H1 (cell line): Measurements from ENCODE around the gene MACROD2. TPM values are rescaled to one million over a fixed set of nuclear protein-coding genes. Genes with fewer than 3 reads are reported as not detected.

Source experiments
- CTCF ChIA-PET: fragments of 300-600 bp; sonication (Branson Sonifier 250); formaldehyde crosslinking; loops from one replicate; lab custom pipeline; 2021; ENCODE audit not compliant: partially characterized antibody; lab: Charles Lee
- POLR2A ChIA-PET: fragments of 300-600 bp; sonication (Branson Sonifier 250); formaldehyde crosslinking; loops from one replicate; lab custom pipeline; 2021; ENCODE audit warnings: inconsistent platforms; ENCODE audit not compliant: partially characterized antibody; lab: Charles Lee
- DNase-seq, 2 experiments: peaks; one replicate each; pipeline versions ENCODE4 v3.0.0 to v3.0.0-alpha.2; 2010 to 2022; ENCODE audit warnings: low spot score in 2 of 2, low read depth in 1 of 2, mixed read lengths in 1 of 2
- FAIRE-seq: peaks from 2 replicates; lab custom pipeline; 2011; peaks lifted over from hg19 to GRCh38; lab: Jason Lieb, UNC
- H2AFZ ChIP-seq: 2 replicates; pipeline ENCODE4 v1.8.1; 2012; ENCODE audit warnings: low read length, inconsistent platforms
- H2AK5ac ChIP-seq: 2 replicates; pipeline ENCODE4 v1.6.1; 2013; ENCODE audit warnings: low read depth, low read length
- H2BK120ac ChIP-seq: replicated peaks from 2 replicates; pipeline ENCODE3; 2013; ENCODE audit warnings: low read depth, low read length, inconsistent platforms
- H2BK12ac ChIP-seq: 2 replicates; pipeline ENCODE4 v1.6.1; 2013; ENCODE audit warnings: low read depth, low read length
- H2BK15ac ChIP-seq: 2 replicates; pipeline ENCODE4 v1.6.1; 2013; ENCODE audit warnings: low read length
- H2BK20ac ChIP-seq: 2 replicates; pipeline ENCODE4 v1.6.1; 2013; ENCODE audit warnings: low read length
- H2BK5ac ChIP-seq: 2 replicates; pipeline ENCODE4 v1.6.1; 2013; ENCODE audit warnings: low read depth, low read length
- H3K14ac ChIP-seq: 2 replicates; pipeline ENCODE4 v1.6.1; 2013; ENCODE audit warnings: inconsistent platforms; ENCODE audit not compliant: insufficient read length
- H3K18ac ChIP-seq: 2 replicates; pipeline ENCODE4 v1.6.1; 2013; ENCODE audit warnings: low read length; ENCODE audit errors: extremely low read depth
- H3K23ac ChIP-seq: 2 replicates; pipeline ENCODE4 v1.6.1; 2013; ENCODE audit warnings: inconsistent platforms; ENCODE audit not compliant: insufficient read length
- H3K23me2 ChIP-seq: 2 replicates; pipeline ENCODE4 v1.6.1; 2013; ENCODE audit warnings: low read depth, low read length
- H3K27ac ChIP-seq: 2 replicates; pipeline ENCODE4 v1.6.1; 2011; ENCODE audit warnings: low read depth, low read length, inconsistent platforms
- H3K27me3 ChIP-seq, 4 experiments: replicated peaks in 1 of 4; 1 replicate in 1 of 4; 2 replicates in 3 of 4; pipeline versions ENCODE4 v1.6.1 to v1.8.1; 2011 to 2013; ENCODE audit warnings: low read length in 3 of 4, mild to moderate bottlenecking in 3 of 4, inconsistent platforms in 2 of 4, mixed read lengths in 2 of 4, moderate library complexity in 1 of 4; ENCODE audit not compliant: control insufficient read depth in 3 of 4, insufficient read depth in 3 of 4; ENCODE audit errors: extremely low read depth in 1 of 4
- H3K36me3 ChIP-seq, 4 experiments: 2 replicates each; pipeline versions ENCODE4 v1.6.1 to v1.8.1; 2011 to 2013; ENCODE audit warnings: mild to moderate bottlenecking in 4 of 4, low read length in 3 of 4, moderate library complexity in 2 of 4, control low read depth in 1 of 4, inconsistent platforms in 1 of 4; ENCODE audit not compliant: insufficient read depth in 4 of 4, control insufficient read depth in 2 of 4
- H3K4ac ChIP-seq: replicated peaks from 2 replicates; pipeline ENCODE3; 2013; ENCODE audit warnings: low read length, low read depth, mixed read lengths, inconsistent platforms; ENCODE audit not compliant: insufficient read length
- H3K4me1 ChIP-seq, 4 experiments: replicated peaks in 1 of 4; 1 replicate in 1 of 4; 2 replicates in 3 of 4; pipeline versions ENCODE4 v1.6.1 to v1.8.1; 2011 to 2013; ENCODE audit warnings: low read length in 3 of 4, inconsistent platforms in 2 of 4, mixed read lengths in 1 of 4; ENCODE audit not compliant: insufficient read depth in 4 of 4, control insufficient read depth in 3 of 4
- H3K4me2 ChIP-seq, 2 experiments: 2 replicates each; pipeline versions ENCODE4 v1.6.1 to v1.8.1; 2011 to 2013; ENCODE audit warnings: low read depth in 2 of 2, low read length in 2 of 2, control low read depth in 1 of 2, inconsistent platforms in 1 of 2, mild to moderate bottlenecking in 1 of 2; ENCODE audit not compliant: insufficient read depth in 1 of 2
- H3K4me3 ChIP-seq, 4 experiments: fragments of 200-600, 300-600 bp in 1 of 4; sonication (generic), shearing (Covaris generic), sonication (Bioruptor Twin) in 1 of 4; 2 replicates each; pipeline versions ENCODE4 v1.5.1 to v1.8.1; 2011 to 2016; ENCODE audit warnings: low read length in 4 of 4, low read depth in 3 of 4, control low read depth in 2 of 4, inconsistent platforms in 2 of 4, mild to moderate bottlenecking in 2 of 4, mixed read lengths in 1 of 4, moderate library complexity in 1 of 4; ENCODE audit not compliant: insufficient read depth in 2 of 4; ENCODE audit errors: extremely low read depth in 1 of 4
- H3K56ac ChIP-seq: replicated peaks from 2 replicates; pipeline ENCODE3; 2013; ENCODE audit warnings: low read depth, mild to moderate bottlenecking, mixed read lengths, low read length, inconsistent platforms; ENCODE audit not compliant: insufficient read length
- H3K79me1 ChIP-seq: 2 replicates; pipeline ENCODE4 v1.6.1; 2013; ENCODE audit warnings: low read depth, low read length, control low read depth
- H3K79me2 ChIP-seq, 2 experiments: 2 replicates each; pipeline versions ENCODE4 v1.6.1 to v1.8.1; 2012 to 2013; ENCODE audit warnings: low read length in 2 of 2, mild to moderate bottlenecking in 2 of 2, inconsistent platforms in 1 of 2; ENCODE audit not compliant: insufficient read depth in 2 of 2, control insufficient read depth in 1 of 2
- H3K9ac ChIP-seq, 4 experiments: replicated peaks in 1 of 4; 1 replicate in 1 of 4; 2 replicates in 3 of 4; pipeline versions ENCODE4 v1.6.1 to v1.8.1; 2011 to 2013; ENCODE audit warnings: low read depth in 3 of 4, low read length in 3 of 4, control low read depth in 2 of 4, mild to moderate bottlenecking in 2 of 4, moderate library complexity in 2 of 4, inconsistent platforms in 1 of 4; ENCODE audit errors: extremely low read depth in 1 of 4
- H3K9me3 ChIP-seq, 2 experiments: 2 replicates each; pipeline versions ENCODE4 v1.6.1 to v1.8.1; 2012 to 2013; ENCODE audit warnings: mild to moderate bottlenecking in 2 of 2, moderate library complexity in 2 of 2, control low read depth in 1 of 2, inconsistent platforms in 1 of 2, low read depth in 1 of 2, low read length in 1 of 2, mixed read lengths in 1 of 2; ENCODE audit not compliant: insufficient read depth in 2 of 2
- H4K20me1 ChIP-seq, 2 experiments: replicated peaks in 1 of 2; 2 replicates each; pipeline versions ENCODE3 to v1.8.1; 2011 to 2013; ENCODE audit warnings: inconsistent platforms in 2 of 2, low read length in 2 of 2, mild to moderate bottlenecking in 1 of 2; ENCODE audit not compliant: insufficient read depth in 2 of 2, control insufficient read depth in 1 of 2
- H4K5ac ChIP-seq: 2 replicates; pipeline ENCODE4 v1.6.1; 2013; ENCODE audit warnings: low read length, low read depth, mixed read lengths, inconsistent platforms; ENCODE audit not compliant: insufficient read length
- H4K8ac ChIP-seq: 2 replicates; pipeline ENCODE4 v1.8.0; 2013; ENCODE audit warnings: mild to moderate bottlenecking, moderate library complexity, low read length, inconsistent platforms; ENCODE audit not compliant: insufficient read depth; ENCODE audit errors: extremely low read depth
- H4K91ac ChIP-seq: replicated peaks from 2 replicates; pipeline ENCODE3; 2013; ENCODE audit warnings: low read length, mixed read lengths, inconsistent platforms; ENCODE audit not compliant: insufficient read length
- BCL11A ChIP-seq, 2 experiments: IDR thresholded peaks; one replicate each; pipeline ENCODE4 v1.6.1; 2011; ENCODE audit warnings: low read depth in 2 of 2, low read length in 2 of 2, mild to moderate bottlenecking in 2 of 2
- CBX8 ChIP-seq: fragments of 300-800, 300-1000 bp; sonication (generic); IDR thresholded peaks from 2 replicates; pipeline ENCODE4 v1.7.1; 2016; ENCODE audit warnings: low read depth, low read length, borderline replicate concordance
- SAP30 ChIP-seq: fragments of 300-600 bp; sonication (generic); IDR thresholded peaks from 2 replicates; pipeline ENCODE4 v1.7.1; 2012; ENCODE audit warnings: low read length, moderate library complexity, mild to moderate bottlenecking, inconsistent platforms; ENCODE audit not compliant: insufficient read depth, insufficient replicate concordance
- SIN3A ChIP-seq, 2 experiments: IDR thresholded peaks in 1 of 2; conservative IDR thresholded peaks in 1 of 2; 2 replicates each; pipeline ENCODE4 v1.6.1; 2011 to 2012; ENCODE audit warnings: low read length in 2 of 2, improper control_type of control experiment in 1 of 2, low read depth in 1 of 2, mild to moderate bottlenecking in 1 of 2
- SP1 ChIP-seq: IDR thresholded peaks from 2 replicates; pipeline ENCODE4 v1.6.1; 2011; ENCODE audit warnings: low read depth, low read length
- SP2 ChIP-seq: IDR thresholded peaks from 2 replicates; pipeline ENCODE4 v1.6.1; 2012; ENCODE audit warnings: mild to moderate bottlenecking, low read length, inconsistent platforms
- YY1 ChIP-seq: IDR thresholded peaks from 2 replicates; pipeline ENCODE4 v1.6.1; 2011; ENCODE audit warnings: low read depth, mild to moderate bottlenecking, low read length
- WGBS, 2 experiments: shearing (Covaris generic) in 1 of 2; methylation state at CpG; one replicate each; pipeline versions ENCODE4 v1.1.6 to v1.1.7; 2013 to 2015; ENCODE audit warnings: low lambda C conversion rate in 2 of 2, mixed read lengths in 2 of 2, inconsistent platforms in 1 of 2, low coverage in 1 of 2, missing lambda C conversion rate in 1 of 2; ENCODE audit not compliant: insufficient replicate concordance in 2 of 2, insufficient coverage in 1 of 2, insufficient read length in 1 of 2; ENCODE audit errors: extremely low coverage in 1 of 2, missing lambda C conversion rate in 1 of 2; 5-methylcytosine and 5-hydroxymethylcytosine counted together
- polyA plus RNA-seq, 7 experiments: library from polyadenylated mRNA; depleted of rRNA in 3 of 7; stranded (reverse) in 5 of 7; unstranded in 2 of 7; fragments of >200 nt in 5 of 7; fragments of 200-250 nt in 2 of 7; gene quantifications; 1 replicate in 5 of 7; 2 replicates in 1 of 7; 4 replicates in 1 of 7; pipeline versions ENCODE4 v1.2.1 to v1.2.3, GENCODE V29; 2011 to 2013; ENCODE audit warnings: missing spikeins in 2 of 7, mixed read lengths in 2 of 7
- total RNA-seq: library from RNA; stranded (reverse); fragmentation: NEBNext Ultra II Directional; extraction: Animal tissue kit (Norgen Biotek cat#: 25700); gene quantifications from 2 replicates; pipeline ENCODE4 v1.2.1, GENCODE V29; 2021

Gene MACROD2
- total and polyA plus RNA-seq, 2 of the 8 experiments (the other 6 are each of a cell fraction or from before 2014, with no cell fraction given), result 0.70 to 3.9 TPM

DNA sequence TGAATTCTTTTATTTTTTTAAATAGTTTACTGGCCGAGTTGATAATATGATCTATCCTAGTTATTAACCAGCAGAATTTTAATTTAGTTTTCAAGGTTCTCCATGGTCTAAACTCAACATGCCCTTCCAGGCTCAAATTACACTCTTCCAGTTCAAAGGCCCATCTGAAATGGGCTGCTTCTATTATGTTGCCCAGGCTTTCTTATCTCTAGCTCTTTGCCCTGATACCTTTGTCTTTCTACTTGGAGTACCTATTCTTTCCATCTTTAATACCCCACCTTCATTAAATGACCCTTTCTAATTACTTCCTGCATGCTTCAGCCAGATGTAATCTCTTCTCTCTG, 883.3 kb downstream of the MACROD2 start:
- ChIA-PET CTCF (no interaction called here), POLR2A (no interaction called here)
- no peak overlapping the region for H3K18ac ChIP-seq
- H2BK15ac ChIP-seq, result no peak overlapping the region
- H3K4ac ChIP-seq, result no peak overlapping the region
- H3K9me3 ChIP-seq, result no peaks in the 10 kb centered on the region
- H3K79me2 ChIP-seq, result no peaks in the 10 kb centered on the region
- H2BK20ac ChIP-seq, result no peak overlapping the region
- H2AFZ ChIP-seq, result no peak overlapping the region
- no peak overlapping the region for H3K14ac ChIP-seq
- H3K9ac ChIP-seq, result no peak overlapping the region
- no peak overlapping the region for H4K8ac ChIP-seq
- H3K23me2 ChIP-seq, result no peaks in the 10 kb centered on the region
- no peak overlapping the region for H3K4me2 ChIP-seq
- H3K4me1 ChIP-seq, result no peaks in the 10 kb centered on the region
- H2BK120ac ChIP-seq, result no peak overlapping the region
- no peak overlapping the region for H2AK5ac ChIP-seq
- no peak overlapping the region for H3K4me3 ChIP-seq
- no peak overlapping the region for H3K23ac ChIP-seq
- no peak overlapping the region for H4K5ac ChIP-seq
- H2BK5ac ChIP-seq, result no peak overlapping the region
- WGBS, 2 experiments, result 88% methylated on average over 1 of the region's 1 CpG; no CpG with 5 or more reads in 1 of the 2 experiments
- no peaks in the 10 kb centered on the region for H4K20me1 ChIP-seq
- no peak overlapping the region for H3K56ac ChIP-seq
- H3K79me1 ChIP-seq, result no peaks in the 10 kb centered on the region
- H3K27ac ChIP-seq, result no peak overlapping the region
- H4K91ac ChIP-seq, result no peak overlapping the region
- H2BK12ac ChIP-seq, result no peak overlapping the region
- H3K36me3 ChIP-seq, result no peaks in the 10 kb centered on the region
- no peaks in the 10 kb centered on the region for H3K27me3 ChIP-seq
- no peak for FAIRE-seq
- DNase-seq, result no peak
- TF ChIP-seq CBX8, result no peak
- TF ChIP-seq SP2, result no peak
- no peak for TF ChIP-seq BCL11A (IDR thresholded peaks at IDR 0.05; ENCODE audit: low read depth in 2 of 2, low read length in 2 of 2)
- TF ChIP-seq YY1, result no peak
- TF ChIP-seq SIN3A (conservative IDR thresholded peaks at IDR 0.05 in 1 of 2, IDR thresholded peaks at IDR 0.05 in 1 of 2; ENCODE audit: low read depth in 1 of 2, low read length in 2 of 2), result no peak
- TF ChIP-seq SP1, result no peak
- TF ChIP-seq SAP30, result no peak
